GM18858 (cell line): ENCODE results near the gene C1GALT1C1L.
"Not testable (repeated sequence)": the region's sequence is repeated elsewhere in the genome, so short reads cannot be mapped to it uniquely, and the experiment has no call there.

Experiments used
- ATAC-seq: cut with Tn5 transposase; IDR thresholded peaks from one replicate; pipeline ENCODE4 v1.9.1; 2021; ENCODE audit not compliant: unreplicated experiment

C1GALT1C1L gene

GRCh38 chr2:43676322-43677050 lies at the start of gene C1GALT1C1L:
Gene C1GALT1C1L (minus strand): TSS chr2:43676429. CDS start chr2:43676322, 107 bp downstream.
- ATAC-seq, result no peak

GRCh38 chr2:43725711-43726246 lies 49.5 kb upstream of the C1GALT1C1L start:
- ATAC-seq, result no peak

GRCh38 chr2:43724728-43725526 lies 48.7 kb upstream of the C1GALT1C1L start:
- no peak for ATAC-seq

- peak; percentile 81 for ATAC-seq
Measured at GRCh38 chr2:43718530-43719124, 42.4 kb upstream of the C1GALT1C1L start.

- ATAC-seq, result no peak
Measured at GRCh38 chr2:43717322-43717721, 41.1 kb upstream of the C1GALT1C1L start.

- no peak for ATAC-seq
Measured at GRCh38 chr2:43715300-43716098, 39.3 kb upstream of the C1GALT1C1L start.

GRCh38 chr2:43714164-43714563 lies 37.9 kb upstream of the C1GALT1C1L start:
- ATAC-seq, result no peak

GRCh38 chr2:43710866-43711265 lies 34.6 kb upstream of the C1GALT1C1L start:
- no peak for ATAC-seq

GRCh38 chr2:43708891-43709290 lies 32.7 kb upstream of the C1GALT1C1L start:
- no peak for ATAC-seq

GRCh38 chr2:43708178-43708577 lies 31.9 kb upstream of the C1GALT1C1L start:
- ATAC-seq, result no peak

GRCh38 chr2:43707255-43708015 lies 31.2 kb upstream of the C1GALT1C1L start:
- ATAC-seq, result no peak

GRCh38 chr2:43701111-43701510 lies 24.9 kb upstream of the C1GALT1C1L start:
- no peak for ATAC-seq

GRCh38 chr2:43699761-43700160 lies 23.5 kb upstream of the C1GALT1C1L start:
- no peak for ATAC-seq

GRCh38 chr2:43698140-43698539 lies 21.9 kb upstream of the C1GALT1C1L start:
- ATAC-seq, result not testable (repeated sequence)

- no peak for ATAC-seq
Measured at GRCh38 chr2:43692428-43692994, 16.3 kb upstream of the C1GALT1C1L start.

GRCh38 chr2:43689999-43690398 lies 13.8 kb upstream of the C1GALT1C1L start:
- no peak for ATAC-seq

- no peak for ATAC-seq
Measured at GRCh38 chr2:43685357-43685756, 9.1 kb upstream of the C1GALT1C1L start.

- not testable (repeated sequence) for ATAC-seq
Measured at GRCh38 chr2:43677783-43678182, 1.6 kb upstream of the C1GALT1C1L start.

- no peak for ATAC-seq
Measured at GRCh38 chr2:43675646-43676321, 445 bp downstream of the C1GALT1C1L start.
